Stomach (tissue), 4 donors: ENCODE results near the gene KDELR3.

Source experiments
- CTCF ChIP-seq, 7 experiments: fragments of 450-650 bp in 4 of 7; fragments of 200-600 bp in 3 of 7; sonication (generic) in 3 of 7; IDR thresholded peaks; one replicate each; pipeline ENCODE4 v1.5.1; 2016 to 2019; ENCODE audit warnings: antibody characterized with exemption in 7 of 7, control low read depth in 2 of 7, mild to moderate bottlenecking in 1 of 7
- EP300 ChIP-seq: sonication (generic); formaldehyde crosslinking; IDR thresholded peaks from one replicate; pipeline ENCODE4 v1.6.1; 2017; ENCODE audit warnings: antibody characterized with exemption
- POLR2A ChIP-seq, 4 donors: fragments of 450-650 bp; IDR thresholded peaks; one replicate each; pipeline ENCODE4 v1.6.1; 2016; ENCODE audit warnings: antibody characterized with exemption in 4 of 4, control low read depth in 2 of 4, mild to moderate bottlenecking in 1 of 4, moderate library complexity in 1 of 4
- POLR2AphosphoS5 ChIP-seq, 3 donors: sonication (generic); formaldehyde crosslinking; IDR thresholded peaks; one replicate each; pipeline ENCODE4 v1.6.1; 2016; ENCODE audit warnings: antibody characterized with exemption in 3 of 3

- no peak for TF ChIP-seq EP300
- TF ChIP-seq POLR2AphosphoS5 (IDR thresholded peaks at IDR 0.05), result no peak
- no peak for TF ChIP-seq CTCF (IDR thresholded peaks at IDR 0.05)
- TF ChIP-seq POLR2A (IDR thresholded peaks at IDR 0.05), result no peak
These were observed 34.0 kb upstream of the KDELR3 start for GRCh38 chr22:38433871-38434270.
